Head of caudate nucleus (tissue), 42 donors: Measurements from ENCODE around the gene DHTKD1.
"Not testable (repeated sequence)": the region's sequence is repeated elsewhere in the genome, so short reads cannot be mapped to it uniquely, and the experiment has no call there.

ENCODE experiments used
- DNase-seq, 42 donors: peaks; one replicate each; pipeline versions ENCODE4 v3.0.0 to v3.0.0-alpha.2; 2020 to 2021; ENCODE audit warnings: mixed read lengths in 7 of 42
- intact Hi-C: fragments of 100-400 bp; cut with DNase I; formaldehyde crosslinking; loops from one replicate; pipeline ENCODE4 v1.15.0; 2022

DHTKD1 gene

GRCh38 chr10:12062754-12063482 lies 5.8 kb upstream of the DHTKD1 start:
- DNase-seq, result no peak
- intact Hi-C loops, result no loop called here

- intact Hi-C loops, result no loop called here
- DNase-seq, result no peak
Observed at GRCh38 chr10:12063483-12063818, 5.3 kb upstream of the DHTKD1 start.

- DNase-seq, result no peak
- intact Hi-C loops, result no loop called here
Observed at GRCh38 chr10:12067336-12067735, 1.4 kb upstream of the DHTKD1 start.

DNA sequence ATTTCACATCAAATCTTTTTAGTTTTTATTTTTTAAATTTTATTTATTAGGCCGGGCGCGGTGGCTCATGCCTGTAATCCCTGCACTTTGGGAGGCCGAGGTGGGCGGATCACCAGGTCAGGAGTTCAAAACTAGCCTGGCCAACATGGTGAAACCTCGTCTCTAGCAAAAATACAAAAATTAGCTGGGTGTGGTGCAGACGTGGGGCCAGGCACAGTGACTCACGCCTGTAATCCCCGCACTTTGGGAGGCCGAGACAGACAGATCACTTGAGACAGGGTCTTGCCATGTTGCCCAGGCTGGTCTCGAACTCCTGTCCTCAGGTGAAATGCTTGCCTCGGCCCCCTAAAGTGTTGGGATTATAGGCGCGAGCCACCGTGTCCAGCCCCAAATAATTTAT lies 2.7 kb downstream of the DHTKD1 start:
- intact Hi-C loops, DNase-seq: not testable (repeated sequence)

GRCh38 chr10:12073526-12073925 lies 4.8 kb downstream of the DHTKD1 start:
- DNase-seq, result no peak
- intact Hi-C loops, result no loop called here

DNA sequence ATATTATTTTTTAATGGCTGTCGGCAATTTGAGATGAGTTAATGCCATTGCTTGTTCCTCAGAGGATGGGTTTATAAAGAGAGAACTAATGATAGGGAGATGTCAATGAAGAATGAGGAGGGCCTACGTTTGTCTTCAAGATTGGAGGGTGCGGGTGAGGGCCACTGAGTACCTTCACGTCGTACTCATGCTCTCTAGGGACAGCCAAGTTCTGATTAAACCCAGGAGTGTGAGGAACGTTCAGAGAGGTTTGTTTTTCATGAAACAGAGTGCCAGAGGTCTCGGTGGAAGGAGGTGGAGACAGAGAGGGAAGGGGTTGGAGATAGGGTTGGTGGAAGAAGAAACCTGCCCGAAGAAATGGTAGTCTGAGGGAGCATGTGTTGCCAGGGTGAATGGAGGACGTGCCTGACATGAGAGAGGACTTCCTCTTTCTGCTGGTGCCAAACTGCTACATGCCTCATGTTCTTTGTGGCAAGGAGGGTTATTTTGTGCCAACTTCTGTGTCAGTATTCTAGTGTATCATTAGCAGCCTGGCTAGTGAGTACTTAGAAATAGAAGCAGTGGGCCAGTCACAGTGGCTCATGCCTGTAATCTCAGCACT lies 8.9 kb downstream of the DHTKD1 start:
- intact Hi-C loops, result no loop called here
- peak in 4 of 42 donors; percentile 11 to 21 (median 13) for DNase-seq

DNA sequence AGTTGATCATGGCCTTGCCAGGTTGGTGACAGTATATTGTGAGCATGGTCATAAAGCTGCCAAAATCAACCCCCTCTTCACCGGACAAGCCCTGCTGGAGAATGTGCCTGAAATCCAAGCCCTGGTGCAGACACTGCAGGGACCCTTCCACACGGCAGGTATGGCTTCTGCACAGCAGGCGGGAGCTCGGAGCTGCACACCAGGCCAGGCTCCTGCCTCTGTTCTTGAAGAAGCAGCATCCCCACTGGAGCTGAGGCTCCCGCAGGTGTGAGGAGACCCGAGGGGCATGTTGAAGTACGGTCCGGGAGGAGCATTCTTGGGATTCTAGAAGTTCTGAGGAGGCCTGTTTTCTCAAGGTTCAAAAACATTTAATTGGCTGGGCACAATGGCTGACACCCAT lies 12.7 kb downstream of the DHTKD1 start:
- intact Hi-C loops, result no loop called here
- DNase-seq, result no peak

DNA sequence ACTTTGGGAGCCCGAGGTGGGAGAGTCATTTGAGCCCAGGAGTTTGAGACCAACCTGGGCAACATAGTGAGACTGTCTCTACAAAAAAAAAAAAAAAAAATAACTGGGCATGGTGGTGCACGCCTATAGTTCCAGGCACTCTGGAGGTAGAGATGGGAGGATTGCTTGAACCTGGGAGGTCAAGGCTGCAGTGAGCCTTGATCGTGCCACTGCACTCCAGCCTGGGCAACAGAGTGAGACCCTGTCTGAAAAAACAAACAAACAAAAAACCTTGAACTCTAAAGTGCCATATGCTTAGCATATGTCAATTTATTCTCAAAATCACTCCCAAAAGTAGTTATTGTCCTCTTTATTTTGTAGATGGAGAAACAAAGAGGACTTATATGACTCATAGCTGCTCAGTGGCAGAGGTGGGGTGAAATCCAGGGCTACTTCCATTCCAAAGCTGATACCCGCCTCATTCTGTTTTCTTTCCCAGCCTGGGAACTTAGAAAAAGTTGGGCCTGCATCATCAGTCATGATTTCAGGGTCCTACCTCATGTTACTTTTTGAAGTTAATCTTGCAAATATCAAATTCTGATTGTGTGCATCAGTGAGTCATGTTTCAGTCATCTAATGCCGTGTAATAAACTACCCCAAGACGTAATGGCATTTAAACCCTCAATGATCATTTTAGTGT lies 13.3 kb downstream of the DHTKD1 start:
- intact Hi-C loops, result no loop called here
- DNase-seq, result no peak

- no peak for DNase-seq
- intact Hi-C loops, result no loop called here
Observed at GRCh38 chr10:12088919-12089318, 20.2 kb downstream of the DHTKD1 start.

GRCh38 chr10:12091421-12091820 lies 22.7 kb downstream of the DHTKD1 start:
- no peak for DNase-seq
- intact Hi-C loops, result no loop called here

DNA sequence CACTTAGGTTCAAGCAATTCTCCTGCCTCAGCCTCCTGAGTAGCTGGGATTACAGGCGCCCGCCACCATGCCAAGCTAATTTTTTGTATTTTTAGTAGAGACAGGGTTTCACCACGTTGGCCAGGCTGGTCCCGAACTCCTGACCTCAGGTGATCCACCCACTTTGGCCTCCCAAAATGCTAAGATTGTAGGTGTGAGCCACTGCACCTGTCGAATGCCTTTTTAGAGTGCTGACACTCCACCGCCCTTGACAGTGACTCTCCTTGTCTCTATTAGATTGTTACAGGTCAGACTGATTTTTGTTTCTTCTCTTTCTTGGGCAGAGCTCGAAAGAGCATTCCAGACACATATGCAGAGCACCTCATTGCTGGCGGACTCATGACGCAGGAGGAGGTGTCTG lies 28.6 kb downstream of the DHTKD1 start:
- DNase-seq, intact Hi-C loops: not testable (repeated sequence)

DNA sequence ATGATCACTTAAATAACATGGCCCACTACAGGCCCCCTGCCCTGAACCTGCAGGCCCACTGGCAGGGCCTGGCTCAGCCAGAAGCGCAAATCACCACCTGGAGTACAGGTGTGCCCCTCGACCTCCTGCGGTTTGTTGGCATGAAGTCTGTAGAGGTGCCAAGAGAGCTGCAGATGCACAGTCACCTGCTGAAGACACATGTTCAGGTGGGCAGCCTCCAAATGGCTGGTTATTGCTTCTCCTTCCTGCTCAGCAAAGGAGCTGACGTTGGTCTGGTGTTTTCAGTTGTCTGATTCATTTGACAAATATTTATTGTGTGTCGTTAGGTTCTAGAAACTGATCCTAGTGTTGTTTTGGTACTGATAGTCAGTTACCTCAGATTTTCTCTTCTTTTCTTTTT lies 29.0 kb downstream of the DHTKD1 start:
- DNase-seq, result no peak
- intact Hi-C loops, result no loop called here

DNA sequence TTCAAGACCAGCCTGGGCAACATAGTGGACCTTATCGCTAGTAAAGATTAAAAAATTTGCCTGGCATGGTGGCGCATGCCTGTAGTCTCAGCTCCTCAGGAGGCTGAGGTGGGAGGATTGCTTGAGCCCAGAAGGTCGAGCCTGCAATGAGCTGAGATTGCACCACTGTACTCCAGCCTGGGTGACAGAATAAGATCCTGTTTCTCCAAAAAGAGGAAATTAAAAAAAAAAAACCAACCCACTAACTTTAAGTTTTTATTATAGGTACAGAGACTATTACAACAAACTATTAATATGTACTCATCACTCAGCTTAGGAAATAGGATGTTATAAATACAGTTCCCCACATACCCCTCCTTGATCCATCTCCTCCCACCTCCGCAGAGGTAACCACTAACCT lies 30.2 kb downstream of the DHTKD1 start:
- intact Hi-C loops, result no loop called here
- no peak for DNase-seq

- DNase-seq, result no peak
- intact Hi-C loops, result no loop called here
Observed at GRCh38 chr10:12103802-12104201, 35.0 kb downstream of the DHTKD1 start.

- intact Hi-C loops, result no loop called here
- peak in 15 of 42 donors; percentile 3 to 51 (median 31) for DNase-seq
Observed at GRCh38 chr10:12107781-12108180, 39.0 kb downstream of the DHTKD1 start.

- DNase-seq, result no peak
- intact Hi-C loops, result no loop called here
Observed at GRCh38 chr10:12109286-12109685, 40.5 kb downstream of the DHTKD1 start.

GRCh38 chr10:12111528-12111927 lies 42.8 kb downstream of the DHTKD1 start:
- no peak for DNase-seq
- intact Hi-C loops, result no loop called here

- intact Hi-C loops, result no loop called here
- DNase-seq, result no peak
Observed at GRCh38 chr10:12113627-12114026, 44.9 kb downstream of the DHTKD1 start.

GRCh38 chr10:12121673-12122072 lies 52.9 kb downstream of the DHTKD1 start:
- DNase-seq, result no peak

More at GRCh38 chr10:12121673-12122072, 52.9 kb downstream of the DHTKD1 start:
- intact Hi-C loops, result loop anchor here (10.0 kb wide), 1 partner anchor 73 kb away; the partner anchor contains the start of genes CDC123 and NUDT5
